Measurements from ENCODE around the gene PABPN1L.

DNA sequence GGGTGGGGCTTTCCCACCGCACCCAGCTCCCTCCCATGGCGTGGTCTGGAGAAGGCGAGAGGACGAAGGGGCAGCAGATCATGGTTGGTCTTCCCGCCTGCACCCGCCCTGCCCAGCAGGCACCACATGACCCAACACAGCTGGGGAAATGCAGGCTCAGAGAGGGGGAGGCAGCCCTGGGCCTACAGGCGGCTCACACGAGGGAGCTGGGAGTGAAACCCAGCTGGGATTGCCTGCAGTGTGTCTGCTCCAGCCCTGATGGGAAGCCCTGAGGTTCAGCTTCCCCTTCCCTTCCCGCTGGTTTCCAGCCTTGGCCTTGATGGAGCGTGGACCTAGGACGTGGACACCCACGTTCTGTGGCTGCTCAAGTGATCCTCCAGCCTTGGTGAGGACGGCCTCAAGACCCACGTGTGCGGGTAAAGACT, 20.0 kb upstream of the PABPN1L start:
- TF ChIP-seq, protein P1, sequence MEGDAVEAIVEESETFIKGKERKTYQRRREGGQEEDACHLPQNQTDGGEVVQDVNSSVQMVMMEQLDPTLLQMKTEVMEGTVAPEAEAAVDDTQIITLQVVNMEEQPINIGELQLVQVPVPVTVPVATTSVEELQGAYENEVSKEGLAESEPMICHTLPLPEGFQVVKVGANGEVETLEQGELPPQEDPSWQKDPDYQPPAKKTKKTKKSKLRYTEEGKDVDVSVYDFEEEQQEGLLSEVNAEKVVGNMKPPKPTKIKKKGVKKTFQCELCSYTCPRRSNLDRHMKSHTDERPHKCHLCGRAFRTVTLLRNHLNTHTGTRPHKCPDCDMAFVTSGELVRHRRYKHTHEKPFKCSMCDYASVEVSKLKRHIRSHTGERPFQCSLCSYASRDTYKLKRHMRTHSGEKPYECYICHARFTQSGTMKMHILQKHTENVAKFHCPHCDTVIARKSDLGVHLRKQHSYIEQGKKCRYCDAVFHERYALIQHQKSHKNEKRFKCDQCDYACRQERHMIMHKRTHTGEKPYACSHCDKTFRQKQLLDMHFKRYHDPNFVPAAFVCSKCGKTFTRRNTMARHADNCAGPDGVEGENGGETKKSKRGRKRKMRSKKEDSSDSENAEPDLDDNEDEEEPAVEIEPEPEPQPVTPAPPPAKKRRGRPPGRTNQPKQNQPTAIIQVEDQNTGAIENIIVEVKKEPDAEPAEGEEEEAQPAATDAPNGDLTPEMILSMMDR (IDR thresholded peaks at IDR 0.05; ENCODE audit: low read depth, low read length, poor library complexity, severe bottlenecking): no peak
- TF ChIP-seq EZH2phosphoT487 (IDR thresholded peaks at IDR 0.05; ENCODE audit: borderline replicate concordance, low read length): no peak

Data from DOHH2 (cell line).